H9 (cell line): ENCODE data around the gene OXER1. TPM values are rescaled to one million over a fixed set of nuclear protein-coding genes. Genes with fewer than 3 reads are reported as not detected.

Source experiments
- DNase-seq: peaks from one replicate; pipeline ENCODE4 v3.0.0-alpha.2; 2017
- H2AFZ ChIP-seq: one replicate; pipeline ENCODE4 v1.6.1; 2013; ENCODE audit warnings: mild to moderate bottlenecking, low read length, control low read depth, moderate library complexity
- H2AK5ac ChIP-seq: 2 replicates; pipeline ENCODE4 v1.6.1; 2013; ENCODE audit warnings: low read length, control low read depth, mixed read lengths; ENCODE audit not compliant: insufficient read length
- H2BK120ac ChIP-seq: one replicate; pipeline ENCODE4 v1.6.1; 2013; ENCODE audit warnings: low read depth, mild to moderate bottlenecking, low read length, control low read depth, inconsistent platforms; ENCODE audit not compliant: poor library complexity, severe bottlenecking
- H2BK12ac ChIP-seq: 2 replicates; pipeline ENCODE4 v1.6.1; 2013; ENCODE audit warnings: low read length, control low read depth, mixed read lengths, low read depth; ENCODE audit not compliant: insufficient read length
- H2BK15ac ChIP-seq: 2 replicates; pipeline ENCODE4 v1.6.1; 2013; ENCODE audit warnings: low read depth, low read length, control low read depth
- H2BK20ac ChIP-seq: one replicate; pipeline ENCODE4 v1.6.1; 2013; ENCODE audit warnings: low read depth, mild to moderate bottlenecking, low read length, control low read depth, inconsistent platforms; ENCODE audit not compliant: poor library complexity, severe bottlenecking
- H2BK5ac ChIP-seq: 2 replicates; pipeline ENCODE4 v1.6.1; 2013; ENCODE audit warnings: low read length, control low read depth, mixed read lengths; ENCODE audit not compliant: insufficient read length
- H3K14ac ChIP-seq: 2 replicates; pipeline ENCODE4 v1.6.1; 2013; ENCODE audit warnings: low read length, control low read depth; ENCODE audit not compliant: insufficient read depth
- H3K18ac ChIP-seq: 2 replicates; pipeline ENCODE4 v1.6.1; 2013; ENCODE audit warnings: low read depth, mild to moderate bottlenecking, mixed read lengths, low read length, control low read depth; ENCODE audit not compliant: insufficient read length
- H3K23ac ChIP-seq: 2 replicates; pipeline ENCODE4 v1.6.1; 2013; ENCODE audit warnings: low read length, control low read depth, mixed read lengths, low read depth; ENCODE audit not compliant: insufficient read length
- H3K23me2 ChIP-seq: 2 replicates; pipeline ENCODE4 v1.6.1; 2013; ENCODE audit warnings: low read depth, mild to moderate bottlenecking, mixed read lengths, low read length, control low read depth; ENCODE audit not compliant: insufficient read length, poor library complexity, severe bottlenecking
- H3K27ac ChIP-seq: 2 replicates; pipeline ENCODE4 v1.5.1; 2013; ENCODE audit warnings: low read length, control low read depth, mixed read lengths, low read depth; ENCODE audit not compliant: insufficient read length
- H3K27me3 ChIP-seq: 2 replicates; pipeline ENCODE4 v1.6.1; 2013; ENCODE audit warnings: low read length, control low read depth, inconsistent platforms; ENCODE audit not compliant: insufficient read depth
- H3K4ac ChIP-seq: 2 replicates; pipeline ENCODE4 v1.6.1; 2013; ENCODE audit warnings: low read depth, mild to moderate bottlenecking, control low read depth, inconsistent platforms, low read length, moderate library complexity
- H3K4me1 ChIP-seq: 2 replicates; pipeline ENCODE4 v1.6.1; 2013; ENCODE audit warnings: low read length, control low read depth, inconsistent platforms; ENCODE audit not compliant: insufficient read depth
- H3K4me2 ChIP-seq: 2 replicates; pipeline ENCODE4 v1.6.1; 2013; ENCODE audit warnings: low read length, control low read depth, mixed read lengths; ENCODE audit not compliant: insufficient read length, insufficient read depth
- H3K56ac ChIP-seq: 2 replicates; pipeline ENCODE4 v1.6.1; 2013; ENCODE audit warnings: low read depth, mild to moderate bottlenecking, mixed read lengths, low read length, control low read depth; ENCODE audit not compliant: insufficient read length
- H3K79me1 ChIP-seq: 2 replicates; pipeline ENCODE4 v1.6.1; 2013; ENCODE audit warnings: low read depth, mild to moderate bottlenecking, moderate library complexity, low read length, control low read depth, inconsistent platforms; ENCODE audit not compliant: insufficient read depth, poor library complexity, severe bottlenecking
- H3K79me2 ChIP-seq: 2 replicates; pipeline ENCODE4 v1.6.1; 2013; ENCODE audit warnings: low read length, control low read depth, inconsistent platforms; ENCODE audit not compliant: insufficient read depth
- H3K9ac ChIP-seq: 2 replicates; pipeline ENCODE4 v1.6.1; 2013; ENCODE audit warnings: low read length, control low read depth, mixed read lengths; ENCODE audit not compliant: insufficient read length; ENCODE audit errors: extremely low read depth
- H3K9me3 ChIP-seq: one replicate; pipeline ENCODE4 v1.6.1; 2013; ENCODE audit warnings: low read depth, low read length, inconsistent platforms; ENCODE audit not compliant: control insufficient read depth
- H3T11ph ChIP-seq: one replicate; pipeline ENCODE4 v1.6.1; 2013; ENCODE audit warnings: mild to moderate bottlenecking, low read length, control low read depth, inconsistent platforms
- H4K20me1 ChIP-seq: one replicate; pipeline ENCODE4 v1.6.1; 2013; ENCODE audit not compliant: control insufficient read depth, insufficient read length, insufficient read depth
- H4K5ac ChIP-seq: 2 replicates; pipeline ENCODE4 v1.6.1; 2013; ENCODE audit warnings: low read depth, mild to moderate bottlenecking, mixed read lengths, low read length, control low read depth; ENCODE audit not compliant: insufficient read length
- H4K8ac ChIP-seq: replicated peaks from 2 replicates; pipeline ENCODE4 v1.6.1; 2013; ENCODE audit warnings: low read length, control low read depth, mixed read lengths, low read depth; ENCODE audit not compliant: insufficient read length
- H4K91ac ChIP-seq: 2 replicates; pipeline ENCODE4 v1.6.1; 2013; ENCODE audit warnings: low read depth, mild to moderate bottlenecking, moderate library complexity, mixed read lengths, low read length, control low read depth; ENCODE audit not compliant: insufficient read length
- H3K27ac Mint-ChIP-seq, 3 experiments: 2 replicates in 2 of 3; 3 replicates in 1 of 3; pipeline ENCODE4 v1.8.0; 2020 to 2021; ENCODE audit warnings: mixed read lengths in 3 of 3, mild to moderate bottlenecking in 1 of 3, moderate library complexity in 1 of 3
- H3K27me3 Mint-ChIP-seq: 2 replicates; pipeline ENCODE4 v1.8.0; 2021; ENCODE audit warnings: low read depth, mild to moderate bottlenecking, moderate library complexity, mixed read lengths
- H3K36me3 Mint-ChIP-seq, 3 experiments: 2 replicates in 2 of 3; 3 replicates in 1 of 3; pipeline ENCODE4 v1.8.0; 2020 to 2021; ENCODE audit warnings: low read depth in 3 of 3, mixed read lengths in 3 of 3; ENCODE audit not compliant: insufficient read depth in 1 of 3
- H3K4me1 Mint-ChIP-seq, 2 experiments: 2 replicates each; pipeline ENCODE4 v1.8.0; 2020; ENCODE audit warnings: mixed read lengths in 2 of 2
- H3K4me3 Mint-ChIP-seq, 2 experiments: 2 replicates in 1 of 2; 3 replicates in 1 of 2; pipeline ENCODE4 v1.8.0; 2020 to 2021; ENCODE audit warnings: mild to moderate bottlenecking in 2 of 2, mixed read lengths in 2 of 2, moderate library complexity in 1 of 2
- H3K9me3 Mint-ChIP-seq, 2 experiments: 2 replicates in 1 of 2; 3 replicates in 1 of 2; pipeline ENCODE4 v1.8.0; 2020; ENCODE audit warnings: mild to moderate bottlenecking in 2 of 2, mixed read lengths in 2 of 2, moderate library complexity in 1 of 2
- CTCF ChIP-seq: fragments of 200-600 bp; sonication (generic); conservative IDR thresholded peaks from 3 replicates; pipeline ENCODE4 v1.8.0; 2021; ENCODE audit warnings: antibody characterized with exemption, mild to moderate bottlenecking
- WGBS: extraction: QIAGEN DNeasy Blood & Tissue Kit; methylation state at CpG from one replicate; pipeline ENCODE4 v1.1.7; 2013; ENCODE audit warnings: missing lambda C conversion rate, low lambda C conversion rate, mixed read lengths; ENCODE audit not compliant: insufficient read length; ENCODE audit errors: extremely low coverage; 5-methylcytosine and 5-hydroxymethylcytosine counted together
- total RNA-seq: library from RNA; stranded (reverse); gene quantifications from 2 replicates; pipeline ENCODE4 v1.2.1, GENCODE V29; 2021

OXER1 gene
- total RNA-seq, 1 experiment from 2014 or later: 1.6 TPM

GRCh38 chr2:42768706-42769256, 4.8 kb upstream of the OXER1 start:
- Histone ChIP-seq H3K27me3 (no peaks in the 10 kb centered on the region), H4K8ac (no peak overlapping the region), H2BK20ac (no peak overlapping the region), H2AFZ (no peak overlapping the region), H3K9ac (no peak overlapping the region), H4K5ac (no peak overlapping the region), H2BK120ac (no peak overlapping the region), H4K20me1 (no peaks in the 10 kb centered on the region), H3K23me2 (no peaks in the 10 kb centered on the region), H2BK15ac (no peak overlapping the region), H2BK12ac (no peak overlapping the region), H4K91ac (no peak overlapping the region), H3K79me2 (no peaks in the 10 kb centered on the region), H3K23ac (no peak overlapping the region), H3T11ph (no peak overlapping the region), H3K4me2 (no peak overlapping the region), H3K79me1 (no peaks in the 10 kb centered on the region), H2AK5ac (no peak overlapping the region), H2BK5ac (no peak overlapping the region), H3K9me3 (no peaks in the 10 kb centered on the region), H3K56ac (no peak overlapping the region), H3K4me1 (peaks cover 4% of the 10 kb centered on the region; the same call in 1 of the 2 replicates), H3K4ac (no peak overlapping the region), H3K18ac (no peak overlapping the region), H3K14ac (no peak overlapping the region), H3K27ac (no peak overlapping the region)
- Mint-ChIP-seq H3K4me1 (peaks cover 19 to 31% of the 10 kb centered on the region in 2 experiments), H3K4me3 (peak overlapping the region in 1 of 2 experiments; percentile 12; a peak in 1 of 5 replicates), H3K27me3 (no peaks in the 10 kb centered on the region), H3K27ac (peak overlapping the region in 2 of 3 experiments; percentile 41 to 73; a peak in 1 of 7 replicates), H3K36me3 (peaks cover 0 to 3% (median 0%) of the 10 kb centered on the region in 3 experiments; a peak in 2 of 7 replicates), H3K9me3 (no peaks in the 10 kb centered on the region; a peak in 1 of 5 replicates)
- TF ChIP-seq CTCF: no peak
- no CpG with 5 or more reads among the region's 3 CpGs for WGBS
- no peak for DNase-seq
